ENCODE data around the gene CD80.

Gene CD80

GRCh38 chr3:119483101-119483500, 76.3 kb downstream of the CD80 start:
- Histone ChIP-seq H2AFZ (ENCODE audit: low read depth, low read length) (no peak overlapping the region), H3K9me3 (ENCODE audit: insufficient read depth, low read length) (no peaks in the 10 kb centered on the region), H3K27ac (ENCODE audit: low read length) (no peak overlapping the region), H3K9ac (ENCODE audit: low read length) (no peak overlapping the region), H3K79me2 (ENCODE audit: low read length) (no peaks in the 10 kb centered on the region), H3K4me2 (ENCODE audit: low read length) (no peak overlapping the region), H3K27me3 (ENCODE audit: low read depth, low read length) (no peaks in the 10 kb centered on the region), H3K4me1 (ENCODE audit: low read length) (no peaks in the 10 kb centered on the region), H3K36me3 (replicated peaks; ENCODE audit: low read depth, low read length) (peaks cover 34% of the 10 kb centered on the region), H3K4me3 (ENCODE audit: low read length) (no peak overlapping the region), H4K20me1 (ENCODE audit: insufficient read depth, low read length) (no peaks in the 10 kb centered on the region)
- no peak for TF ChIP-seq CTCF (IDR thresholded peaks at IDR 0.05; ENCODE audit: low read depth, low read length)
- TF ChIP-seq EZH2phosphoT487 (IDR thresholded peaks at IDR 0.05; ENCODE audit: low read depth) = no peak

- H2AFZ ChIP-seq (ENCODE audit: low read depth, low read length) = no peak overlapping the region
- H3K9me3 ChIP-seq (ENCODE audit: insufficient read depth, low read length) = no peaks in the 10 kb centered on the region
- H3K79me2 ChIP-seq (ENCODE audit: low read length) = no peaks in the 10 kb centered on the region
- H3K27ac ChIP-seq (ENCODE audit: low read length) = no peak overlapping the region
- H3K4me3 ChIP-seq (ENCODE audit: low read length) = no peak overlapping the region
- TF ChIP-seq EZH2phosphoT487 (IDR thresholded peaks at IDR 0.05; ENCODE audit: low read depth) = no peak
- no peaks in the 10 kb centered on the region for H4K20me1 ChIP-seq (ENCODE audit: insufficient read depth, low read length)
- no peaks in the 10 kb centered on the region for H3K27me3 ChIP-seq (ENCODE audit: low read depth, low read length)
- no peak overlapping the region for H3K9ac ChIP-seq (ENCODE audit: low read length)
- no peak overlapping the region for H3K4me2 ChIP-seq (ENCODE audit: low read length)
- peaks cover 27% of the 10 kb centered on the region for H3K36me3 ChIP-seq (replicated peaks; ENCODE audit: low read depth, low read length)
- no peaks in the 10 kb centered on the region for H3K4me1 ChIP-seq (ENCODE audit: low read length)
Observed at GRCh38 chr3:119481079-119481478, 78.3 kb downstream of the CD80 start.

All from OCI-LY3 (cell line).